SK-N-SH treated with all-trans-retinoic acid at 6 μM for 48 hours (cell line): ENCODE results near the gene TMTC2.

Source experiments
- ATAC-seq: fragments of 200-7000 bp; cut with Tn5 transposase; 3 replicates; pipeline ENCODE4 v1.9.1; 2020; ENCODE audit warnings: mild to moderate bottlenecking, moderate library complexity
- ARNTL ChIP-seq: fragments of 450-650 bp; formaldehyde crosslinking; IDR thresholded peaks from 2 replicates; pipeline ENCODE4 v1.5.0; 2020; ENCODE audit warnings: low read depth, mild to moderate bottlenecking, moderate library complexity, borderline replicate concordance
- BACH2 ChIP-seq: fragments of 250-450 bp; sonication (Bioruptor Pico); IDR thresholded peaks from 2 replicates; pipeline ENCODE4 v1.9.0; 2021; ENCODE audit warnings: mild to moderate bottlenecking, borderline replicate concordance
- CSDC2 ChIP-seq: fragments of 250-450 bp; sonication (Bioruptor Pico); IDR thresholded peaks from 2 replicates; pipeline ENCODE4 v1.5.0; 2020; ENCODE audit warnings: mild to moderate bottlenecking, moderate library complexity
- ESRRG ChIP-seq: fragments of 250-450 bp; sonication (Bioruptor Pico); IDR thresholded peaks from 2 replicates; pipeline ENCODE4 v1.6.1; 2021; ENCODE audit warnings: mild to moderate bottlenecking
- GLIS3 ChIP-seq: fragments of 250-450 bp; sonication (Bioruptor Pico); IDR thresholded peaks from 2 replicates; pipeline ENCODE4 v1.5.0; 2020; ENCODE audit warnings: mild to moderate bottlenecking, moderate library complexity
- OSR1 ChIP-seq: fragments of 250-450 bp; sonication (Bioruptor Pico); IDR thresholded peaks from 2 replicates; pipeline ENCODE4 v1.8.0; 2022; ENCODE audit warnings: moderate library complexity, mild to moderate bottlenecking, inconsistent platforms
- PPARA ChIP-seq: fragments of 250-450 bp; sonication (Bioruptor Pico); IDR thresholded peaks from 2 replicates; pipeline ENCODE4 v1.5.0; 2020; ENCODE audit warnings: mild to moderate bottlenecking, borderline replicate concordance
- RARB ChIP-seq: fragments of 250-450 bp; sonication (Bioruptor Pico); IDR thresholded peaks from 2 replicates; pipeline ENCODE4 v1.8.0; 2021; ENCODE audit warnings: mild to moderate bottlenecking, moderate library complexity
- SNAI2 ChIP-seq: fragments of 250-450 bp; sonication (Bioruptor Pico); IDR thresholded peaks from 2 replicates; pipeline ENCODE4 v1.5.0; 2020; ENCODE audit warnings: mild to moderate bottlenecking, moderate library complexity
- TCF4 ChIP-seq: fragments of 250-450 bp; sonication (Bioruptor Pico); IDR thresholded peaks from 2 replicates; pipeline ENCODE4 v1.8.0; 2021; ENCODE audit warnings: mild to moderate bottlenecking, moderate library complexity, borderline replicate concordance
- TOX ChIP-seq: fragments of 250-450 bp; sonication (Bioruptor Pico); IDR thresholded peaks from 2 replicates; pipeline ENCODE4 v1.8.0; 2021; ENCODE audit warnings: mild to moderate bottlenecking, moderate library complexity, borderline replicate concordance
- ZFP30 ChIP-seq: fragments of 450-650 bp; formaldehyde crosslinking; IDR thresholded peaks from 2 replicates; pipeline ENCODE4 v1.5.0; 2022; ENCODE audit warnings: mild to moderate bottlenecking, moderate library complexity
- ZNF565 ChIP-seq: fragments of 450-650 bp; formaldehyde crosslinking; conservative IDR thresholded peaks from 2 replicates; pipeline ENCODE4 v1.5.0; 2020; ENCODE audit warnings: low read depth, mild to moderate bottlenecking, moderate library complexity
- ZNF70 ChIP-seq: fragments of 450-650 bp; formaldehyde crosslinking; IDR thresholded peaks from 2 replicates; pipeline ENCODE4 v1.5.0; 2020; ENCODE audit warnings: mild to moderate bottlenecking, moderate library complexity
- ZNF8 ChIP-seq: fragments of 450-650 bp; formaldehyde crosslinking; IDR thresholded peaks from 2 replicates; pipeline ENCODE4 v1.5.0; 2020; ENCODE audit warnings: mild to moderate bottlenecking, moderate library complexity
- TF ChIP-seq, protein P1 (sequence below): fragments of 250-450 bp; sonication (Bioruptor Pico); IDR thresholded peaks from 2 replicates; pipeline ENCODE4 v1.5.1; 2020; ENCODE audit warnings: low read depth, mild to moderate bottlenecking, moderate library complexity
- TF ChIP-seq, protein P2 (sequence below): fragments of 250-450 bp; sonication (Bioruptor Pico); IDR thresholded peaks from 2 replicates; pipeline ENCODE4 v1.5.0; 2020; ENCODE audit warnings: mild to moderate bottlenecking, moderate library complexity
- TF ChIP-seq, protein P3 (sequence below): fragments of 250-450 bp; sonication (Bioruptor Pico); IDR thresholded peaks from 2 replicates; pipeline ENCODE4 v1.8.0; 2021; ENCODE audit warnings: low read depth, mild to moderate bottlenecking, moderate library complexity, borderline replicate concordance
- TF ChIP-seq, protein P4 (sequence below): fragments of 250-450 bp; sonication (Bioruptor Pico); IDR thresholded peaks from 2 replicates; pipeline ENCODE4 v1.5.1; 2021; ENCODE audit warnings: mild to moderate bottlenecking, moderate library complexity
- TF ChIP-seq, protein P5 (sequence below): fragments of 250-450 bp; sonication (Bioruptor Pico); IDR thresholded peaks from 2 replicates; pipeline ENCODE4 v1.8.0; 2020; ENCODE audit warnings: mild to moderate bottlenecking, moderate library complexity, borderline replicate concordance

TMTC2 gene

DNA sequence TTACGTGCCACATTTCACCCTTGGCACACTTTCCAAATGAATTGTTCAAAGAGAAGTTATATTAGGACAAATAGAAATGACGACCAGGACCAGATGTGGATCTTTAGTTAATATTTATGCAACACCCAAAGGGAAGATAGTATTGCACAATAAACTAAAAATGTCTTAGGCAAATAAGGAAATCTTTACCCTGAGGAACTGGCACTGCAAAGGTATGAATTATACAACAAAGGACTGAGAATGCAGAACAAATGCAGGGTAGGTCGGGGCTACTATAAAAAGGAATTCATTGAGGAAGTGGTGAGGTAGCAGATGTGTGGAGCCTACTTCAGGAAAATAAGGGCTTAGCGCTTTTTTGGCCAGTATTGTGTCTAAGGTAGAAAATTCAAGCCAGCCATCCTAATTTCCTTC, 3.9 kb upstream of the TMTC2 start:
- TF ChIP-seq, protein P1, sequence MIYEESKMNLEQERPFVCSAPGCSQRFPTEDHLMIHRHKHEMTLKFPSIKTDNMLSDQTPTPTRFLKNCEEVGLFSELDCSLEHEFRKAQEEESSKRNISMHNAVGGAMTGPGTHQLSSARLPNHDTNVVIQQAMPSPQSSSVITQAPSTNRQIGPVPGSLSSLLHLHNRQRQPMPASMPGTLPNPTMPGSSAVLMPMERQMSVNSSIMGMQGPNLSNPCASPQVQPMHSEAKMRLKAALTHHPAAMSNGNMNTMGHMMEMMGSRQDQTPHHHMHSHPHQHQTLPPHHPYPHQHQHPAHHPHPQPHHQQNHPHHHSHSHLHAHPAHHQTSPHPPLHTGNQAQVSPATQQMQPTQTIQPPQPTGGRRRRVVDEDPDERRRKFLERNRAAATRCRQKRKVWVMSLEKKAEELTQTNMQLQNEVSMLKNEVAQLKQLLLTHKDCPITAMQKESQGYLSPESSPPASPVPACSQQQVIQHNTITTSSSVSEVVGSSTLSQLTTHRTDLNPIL (CRISPR knock-in tag): no peak
- TF ChIP-seq, protein P2, sequence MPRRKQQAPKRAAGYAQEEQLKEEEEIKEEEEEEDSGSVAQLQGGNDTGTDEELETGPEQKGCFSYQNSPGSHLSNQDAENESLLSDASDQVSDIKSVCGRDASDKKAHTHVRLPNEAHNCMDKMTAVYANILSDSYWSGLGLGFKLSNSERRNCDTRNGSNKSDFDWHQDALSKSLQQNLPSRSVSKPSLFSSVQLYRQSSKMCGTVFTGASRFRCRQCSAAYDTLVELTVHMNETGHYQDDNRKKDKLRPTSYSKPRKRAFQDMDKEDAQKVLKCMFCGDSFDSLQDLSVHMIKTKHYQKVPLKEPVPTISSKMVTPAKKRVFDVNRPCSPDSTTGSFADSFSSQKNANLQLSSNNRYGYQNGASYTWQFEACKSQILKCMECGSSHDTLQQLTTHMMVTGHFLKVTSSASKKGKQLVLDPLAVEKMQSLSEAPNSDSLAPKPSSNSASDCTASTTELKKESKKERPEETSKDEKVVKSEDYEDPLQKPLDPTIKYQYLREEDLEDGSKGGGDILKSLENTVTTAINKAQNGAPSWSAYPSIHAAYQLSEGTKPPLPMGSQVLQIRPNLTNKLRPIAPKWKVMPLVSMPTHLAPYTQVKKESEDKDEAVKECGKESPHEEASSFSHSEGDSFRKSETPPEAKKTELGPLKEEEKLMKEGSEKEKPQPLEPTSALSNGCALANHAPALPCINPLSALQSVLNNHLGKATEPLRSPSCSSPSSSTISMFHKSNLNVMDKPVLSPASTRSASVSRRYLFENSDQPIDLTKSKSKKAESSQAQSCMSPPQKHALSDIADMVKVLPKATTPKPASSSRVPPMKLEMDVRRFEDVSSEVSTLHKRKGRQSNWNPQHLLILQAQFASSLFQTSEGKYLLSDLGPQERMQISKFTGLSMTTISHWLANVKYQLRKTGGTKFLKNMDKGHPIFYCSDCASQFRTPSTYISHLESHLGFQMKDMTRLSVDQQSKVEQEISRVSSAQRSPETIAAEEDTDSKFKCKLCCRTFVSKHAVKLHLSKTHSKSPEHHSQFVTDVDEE: no peak
- TF ChIP-seq ZNF70 (no peak), OSR1 (CRISPR knock-in tag) (no peak), ZNF565 (CRISPR knock-in tag) (no peak), TOX (CRISPR knock-in tag) (no peak), ZNF8 (CRISPR knock-in tag) (no peak), TCF4 (CRISPR knock-in tag) (no peak), BACH2 (CRISPR knock-in tag) (no peak)
- TF ChIP-seq, protein P3, sequence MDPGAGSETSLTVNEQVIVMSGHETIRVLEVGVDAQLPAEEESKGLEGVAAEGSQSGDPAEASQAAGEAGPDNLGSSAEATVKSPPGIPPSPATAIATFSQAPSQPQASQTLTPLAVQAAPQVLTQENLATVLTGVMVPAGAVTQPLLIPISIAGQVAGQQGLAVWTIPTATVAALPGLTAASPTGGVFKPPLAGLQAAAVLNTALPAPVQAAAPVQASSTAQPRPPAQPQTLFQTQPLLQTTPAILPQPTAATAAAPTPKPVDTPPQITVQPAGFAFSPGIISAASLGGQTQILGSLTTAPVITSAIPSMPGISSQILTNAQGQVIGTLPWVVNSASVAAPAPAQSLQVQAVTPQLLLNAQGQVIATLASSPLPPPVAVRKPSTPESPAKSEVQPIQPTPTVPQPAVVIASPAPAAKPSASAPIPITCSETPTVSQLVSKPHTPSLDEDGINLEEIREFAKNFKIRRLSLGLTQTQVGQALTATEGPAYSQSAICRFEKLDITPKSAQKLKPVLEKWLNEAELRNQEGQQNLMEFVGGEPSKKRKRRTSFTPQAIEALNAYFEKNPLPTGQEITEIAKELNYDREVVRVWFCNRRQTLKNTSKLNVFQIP (CRISPR knock-in tag): no peak
- no peak for ATAC-seq

DNA sequence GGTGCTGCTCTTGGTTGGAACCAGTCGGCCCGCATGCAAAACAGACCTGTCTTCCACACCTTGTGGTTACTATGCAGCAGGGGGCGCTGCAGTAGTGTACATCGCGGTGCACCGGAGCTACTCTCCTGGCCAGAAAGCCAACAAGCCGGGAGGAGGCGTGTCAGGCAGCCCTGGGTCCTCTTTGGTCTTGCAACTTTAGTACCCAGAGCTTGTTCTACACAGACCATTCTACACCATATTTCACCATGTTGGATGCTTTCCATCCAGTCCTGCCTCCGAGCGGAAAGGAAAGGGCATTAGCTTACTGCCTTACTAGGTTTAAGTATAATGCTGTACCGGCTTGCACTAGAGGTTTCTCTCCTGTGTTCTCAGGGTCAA, 927 bp upstream of the TMTC2 start:
- TF ChIP-seq ESRRG: no peak
- TF ChIP-seq OSR1 (CRISPR knock-in tag): no peak
- no peak for TF ChIP-seq ARNTL (CRISPR knock-in tag)
- peak; percentile 80 for ATAC-seq

DNA sequence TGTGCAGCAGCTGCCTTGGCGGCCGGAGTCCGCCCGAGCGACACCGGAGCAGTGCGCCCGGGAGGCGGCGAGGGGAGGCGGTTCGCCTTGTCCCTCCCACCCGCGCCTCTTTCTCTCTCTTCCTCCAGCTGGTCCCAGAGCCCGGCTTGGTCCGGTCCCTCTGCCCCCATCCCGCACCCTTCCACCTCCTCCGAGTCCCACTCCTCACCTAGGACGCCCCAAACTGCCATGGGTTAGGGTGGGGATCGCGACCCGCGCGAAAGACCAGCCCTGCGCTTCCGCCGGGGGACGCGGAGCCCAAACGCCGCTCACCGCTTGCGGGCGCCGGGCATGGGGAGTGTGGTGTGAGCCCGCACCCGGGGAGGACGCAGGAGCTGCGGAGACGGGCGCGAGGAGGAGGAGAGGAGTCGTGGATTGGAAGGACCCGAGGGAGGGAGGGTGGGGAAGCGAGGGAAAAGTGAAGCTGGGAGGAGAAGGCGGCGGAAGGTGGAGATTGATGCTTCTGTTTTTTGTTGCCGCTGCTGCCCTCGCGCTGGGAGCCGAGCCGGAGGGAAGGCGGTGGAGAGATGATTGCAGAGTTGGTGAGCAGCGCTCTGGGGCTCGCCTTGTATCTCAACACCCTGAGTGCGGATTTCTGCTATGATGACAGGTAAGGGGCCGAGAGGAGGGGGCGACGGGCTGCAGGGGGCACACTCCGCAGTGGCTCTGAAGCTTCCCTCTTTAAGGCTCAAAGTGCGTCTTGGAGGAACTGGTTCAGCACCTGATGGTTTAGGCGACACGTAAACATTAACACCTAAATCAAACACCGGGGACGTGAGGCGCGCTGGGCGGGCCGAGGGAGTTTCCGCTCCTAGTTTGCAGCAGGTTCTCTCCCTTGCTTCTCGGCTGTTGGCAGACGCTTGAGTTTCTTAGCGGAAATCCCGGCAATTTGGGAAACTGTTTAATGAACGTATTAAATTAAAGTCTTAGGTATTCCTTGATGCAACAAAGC, 610 bp downstream of the TMTC2 start:
- peak; percentile 67 for ATAC-seq
- TF ChIP-seq BACH2 (CRISPR knock-in tag) (no peak), ZNF70 (no peak), GLIS3 (CRISPR knock-in tag) (no peak), TOX (CRISPR knock-in tag) (no peak), CSDC2 (CRISPR knock-in tag) (no peak), ESRRG (no peak), RARB (CRISPR knock-in tag) (no peak), ARNTL (CRISPR knock-in tag) (no peak), ZNF8 (CRISPR knock-in tag) (no peak), SNAI2 (no peak), ZNF565 (CRISPR knock-in tag) (no peak), OSR1 (CRISPR knock-in tag) (no peak), TCF4 (CRISPR knock-in tag) (no peak), PPARA (CRISPR knock-in tag) (no peak), ZFP30 (CRISPR knock-in tag) (no peak)
- TF ChIP-seq, protein P1 (CRISPR knock-in tag): no peak
- TF ChIP-seq, protein P4, sequence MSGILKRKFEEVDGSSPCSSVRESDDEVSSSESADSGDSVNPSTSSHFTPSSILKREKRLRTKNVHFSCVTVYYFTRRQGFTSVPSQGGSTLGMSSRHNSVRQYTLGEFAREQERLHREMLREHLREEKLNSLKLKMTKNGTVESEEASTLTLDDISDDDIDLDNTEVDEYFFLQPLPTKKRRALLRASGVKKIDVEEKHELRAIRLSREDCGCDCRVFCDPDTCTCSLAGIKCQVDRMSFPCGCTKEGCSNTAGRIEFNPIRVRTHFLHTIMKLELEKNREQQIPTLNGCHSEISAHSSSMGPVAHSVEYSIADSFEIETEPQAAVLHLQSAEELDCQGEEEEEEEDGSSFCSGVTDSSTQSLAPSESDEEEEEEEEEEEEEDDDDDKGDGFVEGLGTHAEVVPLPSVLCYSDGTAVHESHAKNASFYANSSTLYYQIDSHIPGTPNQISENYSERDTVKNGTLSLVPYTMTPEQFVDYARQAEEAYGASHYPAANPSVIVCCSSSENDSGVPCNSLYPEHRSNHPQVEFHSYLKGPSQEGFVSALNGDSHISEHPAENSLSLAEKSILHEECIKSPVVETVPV (CRISPR knock-in tag): no peak
- TF ChIP-seq, protein P5, sequence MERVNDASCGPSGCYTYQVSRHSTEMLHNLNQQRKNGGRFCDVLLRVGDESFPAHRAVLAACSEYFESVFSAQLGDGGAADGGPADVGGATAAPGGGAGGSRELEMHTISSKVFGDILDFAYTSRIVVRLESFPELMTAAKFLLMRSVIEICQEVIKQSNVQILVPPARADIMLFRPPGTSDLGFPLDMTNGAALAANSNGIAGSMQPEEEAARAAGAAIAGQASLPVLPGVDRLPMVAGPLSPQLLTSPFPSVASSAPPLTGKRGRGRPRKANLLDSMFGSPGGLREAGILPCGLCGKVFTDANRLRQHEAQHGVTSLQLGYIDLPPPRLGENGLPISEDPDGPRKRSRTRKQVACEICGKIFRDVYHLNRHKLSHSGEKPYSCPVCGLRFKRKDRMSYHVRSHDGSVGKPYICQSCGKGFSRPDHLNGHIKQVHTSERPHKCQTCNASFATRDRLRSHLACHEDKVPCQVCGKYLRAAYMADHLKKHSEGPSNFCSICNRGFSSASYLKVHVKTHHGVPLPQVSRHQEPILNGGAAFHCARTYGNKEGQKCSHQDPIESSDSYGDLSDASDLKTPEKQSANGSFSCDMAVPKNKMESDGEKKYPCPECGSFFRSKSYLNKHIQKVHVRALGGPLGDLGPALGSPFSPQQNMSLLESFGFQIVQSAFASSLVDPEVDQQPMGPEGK (CRISPR knock-in tag): no peak
- TF ChIP-seq, protein P3 (CRISPR knock-in tag): no peak
